HCT116 (cell line): ENCODE data around the gene CYB561D1.

Experiments
- CTCF ChIP-seq, 3 experiments: fragments of 200-600 bp in 1 of 3; sonication (generic) in 1 of 3; IDR thresholded peaks in 2 of 3; conservative IDR thresholded peaks in 1 of 3; 2 replicates each; pipeline ENCODE4 v1.5.1; 2012 to 2017; ENCODE audit warnings: low read depth in 2 of 3, low read length in 2 of 3, antibody characterized with exemption in 1 of 3, borderline replicate concordance in 1 of 3, control low read depth in 1 of 3, mild to moderate bottlenecking in 1 of 3, mixed read lengths in 1 of 3, mixed run types in 1 of 3, moderate library complexity in 1 of 3; ENCODE audit not compliant: insufficient read depth in 1 of 3
- ELF1 ChIP-seq: IDR thresholded peaks from 2 replicates; pipeline ENCODE4 v1.6.1; 2012; ENCODE audit warnings: low read depth, borderline replicate concordance
- EZH2 ChIP-seq: fragments of 200-600 bp; sonication (generic); IDR thresholded peaks from 2 replicates; pipeline ENCODE4 v1.6.1; 2017; ENCODE audit warnings: antibody characterized with exemption, mixed run types
- JUND ChIP-seq: IDR thresholded peaks from 2 replicates; pipeline ENCODE4 v1.6.1; 2012
- MAX ChIP-seq: IDR thresholded peaks from 2 replicates; pipeline ENCODE4 v1.6.1; 2012
- POLR2A ChIP-seq: IDR thresholded peaks from 2 replicates; pipeline ENCODE4 v1.7.0; 2011; ENCODE audit warnings: borderline replicate concordance; ENCODE audit not compliant: insufficient read depth, insufficient read length; ENCODE audit errors: extremely low read depth
- POLR2AphosphoS5 ChIP-seq: IDR thresholded peaks from 2 replicates; pipeline ENCODE4 v1.6.1; 2011; ENCODE audit warnings: mild to moderate bottlenecking, low read depth, low read length, moderate library complexity
- RAD21 ChIP-seq: IDR thresholded peaks from 2 replicates; pipeline ENCODE4 v1.6.1; 2012; ENCODE audit warnings: low read depth, mild to moderate bottlenecking
- REST ChIP-seq: IDR thresholded peaks from 2 replicates; pipeline ENCODE4 v1.6.1; 2012; ENCODE audit warnings: low read depth
- SIN3A ChIP-seq: IDR thresholded peaks from 2 replicates; pipeline ENCODE4 v1.6.1; 2012; ENCODE audit warnings: low read depth
- SP1 ChIP-seq: IDR thresholded peaks from 2 replicates; pipeline ENCODE4 v1.6.1; 2012; ENCODE audit warnings: low read depth
- TCF7L2 ChIP-seq: IDR thresholded peaks from 2 replicates; pipeline ENCODE4 v1.7.0; 2011; ENCODE audit warnings: borderline replicate concordance, inconsistent platforms; ENCODE audit not compliant: insufficient read depth, insufficient read length; ENCODE audit errors: extremely low read depth
- YY1 ChIP-seq: IDR thresholded peaks from 2 replicates; pipeline ENCODE4 v1.6.1; 2011; ENCODE audit warnings: low read length, low read depth, moderate library complexity, mild to moderate bottlenecking; ENCODE audit not compliant: insufficient replicate concordance; ENCODE audit errors: extremely low read depth
- ZNF274 ChIP-seq: fragments of 200-500 bp; sonication (Bioruptor generic); IDR thresholded peaks from 2 replicates; pipeline ENCODE4 v1.6.1; 2014; ENCODE audit warnings: mild to moderate bottlenecking, low read depth, low read length, inconsistent platforms

- no peak for TF ChIP-seq CTCF (IDR thresholded peaks at IDR 0.05 in 2 of 3, conservative IDR thresholded peaks at IDR 0.05 in 1 of 3; ENCODE audit: borderline replicate concordance in 1 of 3, insufficient read depth in 1 of 3, low read depth in 2 of 3, low read length in 2 of 3)
- no peak for TF ChIP-seq TCF7L2
- no peak for TF ChIP-seq RAD21
- no peak for TF ChIP-seq REST
- TF ChIP-seq POLR2AphosphoS5, result no peak
- no peak for TF ChIP-seq POLR2A
- TF ChIP-seq YY1, result no peak
- no peak for TF ChIP-seq JUND
- TF ChIP-seq SIN3A, result no peak
- TF ChIP-seq EZH2, result no peak
- no peak for TF ChIP-seq MAX
- TF ChIP-seq ZNF274, result no peak
- TF ChIP-seq ELF1, result no peak
- no peak for TF ChIP-seq SP1
Observed at GRCh38 chr1:109472779-109473178, 21.1 kb upstream of the CYB561D1 start.
